CD8-positive, alpha-beta memory T cell (primary cell): Measurements from ENCODE around the gene MAN2B2. TPM values are rescaled to one million over a fixed set of nuclear protein-coding genes. Genes with fewer than 3 reads are reported as not detected.
A peak's percentile ranks its signal among the peaks of the same experiment; 100 is the strongest.

Experiments used
- CTCF ChIA-PET: fragments of 350-600 bp; sonication (Branson Sonifier 250); formaldehyde crosslinking; loops from one replicate; lab custom pipeline; 2021; ENCODE audit warnings: antibody characterized with exemption; lab: Charles Lee
- POLR2A ChIA-PET: fragments of 350-600 bp; sonication (Branson Sonifier 250); formaldehyde crosslinking; loops from one replicate; lab custom pipeline; 2021; ENCODE audit warnings: antibody characterized with exemption; lab: Charles Lee
- DNase-seq, 5 donors: peaks; one replicate each; pipeline versions ENCODE4 v3.0.0 to v3.0.0-alpha.2; 2020 to 2022; ENCODE audit warnings: mixed read lengths in 1 of 5
- H3K27ac ChIP-seq: one replicate; pipeline ENCODE4 v1.7.0; 2013; ENCODE audit warnings: low read depth, mild to moderate bottlenecking, low read length, moderate library complexity
- H3K27me3 ChIP-seq: 2 replicates; pipeline ENCODE4 v1.7.0; 2013; ENCODE audit warnings: low read length, mild to moderate bottlenecking; ENCODE audit not compliant: insufficient read depth, poor library complexity, severe bottlenecking
- H3K36me3 ChIP-seq: 2 replicates; pipeline ENCODE4 v1.7.0; 2013; ENCODE audit warnings: mild to moderate bottlenecking, low read length, moderate library complexity; ENCODE audit not compliant: insufficient read depth
- H3K4me1 ChIP-seq: 2 replicates; pipeline ENCODE4 v1.7.0; 2013; ENCODE audit warnings: mild to moderate bottlenecking, low read length, moderate library complexity; ENCODE audit not compliant: insufficient read depth
- H3K4me3 ChIP-seq: 2 replicates; pipeline ENCODE4 v1.7.0; 2013; ENCODE audit warnings: mild to moderate bottlenecking, low read length
- H3K9me3 ChIP-seq: 2 replicates; pipeline ENCODE4 v1.7.0; 2013; ENCODE audit warnings: mild to moderate bottlenecking, low read length
- H3K27ac Mint-ChIP-seq, 8 donors: one replicate each; pipeline ENCODE4 v1.8.0; 2020 to 2021; ENCODE audit warnings: mixed read lengths in 8 of 8, mild to moderate bottlenecking in 6 of 8, inconsistent platforms in 3 of 8, moderate library complexity in 3 of 8
- H3K27me3 Mint-ChIP-seq, 2 donors: one replicate each; pipeline ENCODE4 v1.8.0; 2020 to 2021; ENCODE audit warnings: mixed read lengths in 2 of 2, mild to moderate bottlenecking in 1 of 2, moderate library complexity in 1 of 2
- H3K36me3 Mint-ChIP-seq, 3 donors: one replicate each; pipeline ENCODE4 v1.8.0; 2020 to 2021; ENCODE audit warnings: mixed read lengths in 3 of 3, inconsistent platforms in 1 of 3, mild to moderate bottlenecking in 1 of 3
- H3K4me1 Mint-ChIP-seq, 3 donors: one replicate each; pipeline ENCODE4 v1.8.0; 2020 to 2021; ENCODE audit warnings: mixed read lengths in 3 of 3, inconsistent platforms in 1 of 3, mild to moderate bottlenecking in 1 of 3
- H3K4me3 Mint-ChIP-seq, 7 donors: one replicate each; pipeline ENCODE4 v1.8.0; 2020 to 2021; ENCODE audit warnings: mixed read lengths in 7 of 7, mild to moderate bottlenecking in 6 of 7, moderate library complexity in 4 of 7, inconsistent platforms in 2 of 7
- H3K9me3 Mint-ChIP-seq, 5 donors: one replicate each; pipeline ENCODE4 v1.8.0; 2020 to 2022; ENCODE audit warnings: mixed read lengths in 5 of 5, mild to moderate bottlenecking in 3 of 5, moderate library complexity in 2 of 5, inconsistent platforms in 1 of 5
- polyA plus RNA-seq: library from polyadenylated mRNA; unstranded; fragments of 300-500 nt; fragmentation: Illumina TruSeq; gene quantifications from one replicate; pipeline ENCODE4 v1.2.3, GENCODE V29; 2021
- total RNA-seq, 2 experiments: library from RNA; stranded (reverse); gene quantifications; one replicate each; pipeline ENCODE4 v1.2.3, GENCODE V29; 2021

MAN2B2 gene
- total and polyA plus RNA-seq, 3 experiments from 2014 or later = 17.5 to 33.5 (median 18.3) TPM

DNA sequence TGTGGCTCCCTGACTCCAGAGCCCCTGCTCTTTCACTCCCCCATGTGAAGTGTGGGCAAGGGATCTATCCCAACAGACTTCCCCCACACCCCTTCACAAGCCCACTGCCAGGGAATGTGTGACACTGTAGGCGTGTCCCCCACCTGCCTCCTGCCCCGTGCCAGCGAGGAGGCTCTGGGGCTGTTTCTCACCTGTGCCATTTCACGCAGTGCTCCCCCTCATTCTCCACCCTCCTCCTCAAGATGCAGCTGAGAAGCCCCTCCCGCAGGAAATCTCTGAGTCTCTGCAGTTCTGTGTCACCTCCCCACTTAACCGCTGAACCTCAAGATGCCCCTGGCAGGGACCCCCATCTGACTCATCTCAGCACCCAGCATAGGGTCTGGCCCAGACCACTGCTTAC, 5.4 kb downstream of the MAN2B2 start:
- Mint-ChIP-seq H3K27me3 (no peaks in the 10 kb centered on the region), H3K36me3 (peaks cover 29 to 85% (median 40%) of the 10 kb centered on the region in 3 donors), H3K27ac (peak overlapping the region in 1 of 8 donors; percentile 64), H3K4me3 (peak overlapping the region in 1 of 7 donors; percentile 68), H3K9me3 (no peaks in the 10 kb centered on the region), H3K4me1 (peaks cover 6 to 23% (median 12%) of the 10 kb centered on the region in 3 donors)
- Histone ChIP-seq H3K36me3 (peaks cover 30% of the 10 kb centered on the region), H3K9me3 (no peaks in the 10 kb centered on the region), H3K4me1 (peaks cover 13% of the 10 kb centered on the region), H3K27me3 (no peaks in the 10 kb centered on the region), H3K27ac (no peak overlapping the region), H3K4me3 (no peak overlapping the region)
- CTCF ChIA-PET = no interaction called here
- POLR2A ChIA-PET = no interaction called here
- no peak for DNase-seq

DNA sequence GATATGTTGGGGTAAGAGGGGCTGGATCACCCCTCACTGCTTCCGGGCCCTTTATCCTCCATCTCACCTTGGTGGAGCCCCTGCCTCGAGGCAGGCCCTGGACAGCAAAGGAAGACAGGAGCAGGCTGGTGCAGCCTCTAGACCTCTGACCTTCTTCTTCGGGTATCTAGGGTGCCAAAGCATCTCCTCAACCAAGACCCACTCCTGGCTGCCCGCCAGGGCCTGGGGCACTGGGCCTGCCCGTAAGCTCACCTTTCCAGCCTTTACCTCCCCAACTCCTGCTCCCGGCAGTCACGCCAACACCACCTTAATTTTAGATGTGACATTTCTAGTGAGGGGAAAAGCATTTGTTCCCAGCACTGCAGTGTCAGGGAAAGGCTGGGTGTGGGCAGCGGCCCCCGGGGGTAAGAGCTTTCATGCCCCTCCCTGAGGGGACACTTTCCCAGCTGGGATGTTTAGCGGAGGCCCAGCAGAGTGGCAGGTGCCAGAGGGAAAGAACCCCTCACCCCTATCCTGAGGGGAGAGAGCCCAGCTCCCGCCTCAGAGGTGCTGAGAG, 6.7 kb downstream of the MAN2B2 start:
- H3K36me3 ChIP-seq = peaks cover 35% of the 10 kb centered on the region
- H3K9me3 ChIP-seq = no peaks in the 10 kb centered on the region
- no peaks in the 10 kb centered on the region for H3K27me3 ChIP-seq
- peaks cover 6 to 13% (median 8%) of the 10 kb centered on the region in 3 donors for H3K4me1 Mint-ChIP-seq
- DNase-seq = no peak
- no peak overlapping the region for H3K27ac ChIP-seq
- POLR2A ChIA-PET = no interaction called here
- H3K4me1 ChIP-seq = peaks cover under 1% of the 10 kb centered on the region
- CTCF ChIA-PET = no interaction called here
- no peak overlapping the region for H3K4me3 Mint-ChIP-seq
- no peaks in the 10 kb centered on the region for H3K27me3 Mint-ChIP-seq
- peaks cover 29 to 90% (median 44%) of the 10 kb centered on the region in 3 donors for H3K36me3 Mint-ChIP-seq
- no peak overlapping the region for H3K4me3 ChIP-seq
- no peaks in the 10 kb centered on the region for H3K9me3 Mint-ChIP-seq
- no peak overlapping the region for H3K27ac Mint-ChIP-seq

DNA sequence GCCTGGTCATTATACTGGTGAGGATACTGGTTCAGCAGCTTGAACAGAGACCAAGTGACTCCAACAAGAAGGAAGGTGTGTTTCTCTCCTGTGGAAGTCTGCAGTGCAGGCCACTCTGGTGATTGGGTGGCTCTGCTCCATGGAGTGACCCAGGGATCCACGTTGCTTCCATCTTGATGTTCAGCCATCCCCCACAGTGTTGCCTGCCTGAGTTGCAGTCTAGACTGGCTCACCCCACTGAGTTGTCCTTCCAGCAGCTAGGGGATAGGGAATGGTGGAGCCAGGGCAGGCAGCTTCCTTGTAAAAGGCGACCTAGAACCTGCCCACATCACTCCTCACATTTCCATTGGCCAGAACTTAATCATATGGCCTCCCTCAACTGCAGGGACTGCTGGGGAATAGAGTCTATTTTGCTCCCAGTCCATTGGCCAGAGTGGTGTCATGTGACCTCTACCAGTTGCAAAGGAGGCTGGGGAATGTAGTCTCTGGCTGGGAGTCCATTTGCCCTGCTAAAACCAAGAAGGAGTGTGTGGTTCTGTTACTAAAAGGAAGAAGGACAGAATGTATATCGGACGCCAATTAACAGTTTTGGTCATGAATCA, 8.0 kb downstream of the MAN2B2 start:
- Mint-ChIP-seq H3K27ac (no peak overlapping the region), H3K4me1 (peaks cover 0 to 7% (median 4%) of the 10 kb centered on the region in 3 donors), H3K36me3 (peaks cover 25 to 89% (median 40%) of the 10 kb centered on the region in 3 donors), H3K9me3 (no peaks in the 10 kb centered on the region), H3K27me3 (no peaks in the 10 kb centered on the region), H3K4me3 (no peak overlapping the region)
- DNase-seq = no peak
- no peaks in the 10 kb centered on the region for H3K27me3 ChIP-seq
- H3K27ac ChIP-seq = no peak overlapping the region
- H3K9me3 ChIP-seq = no peaks in the 10 kb centered on the region
- H3K36me3 ChIP-seq = peaks cover 35% of the 10 kb centered on the region
- POLR2A ChIA-PET = no interaction called here
- no peaks in the 10 kb centered on the region for H3K4me1 ChIP-seq
- no peak overlapping the region for H3K4me3 ChIP-seq
- CTCF ChIA-PET = no interaction called here

DNA sequence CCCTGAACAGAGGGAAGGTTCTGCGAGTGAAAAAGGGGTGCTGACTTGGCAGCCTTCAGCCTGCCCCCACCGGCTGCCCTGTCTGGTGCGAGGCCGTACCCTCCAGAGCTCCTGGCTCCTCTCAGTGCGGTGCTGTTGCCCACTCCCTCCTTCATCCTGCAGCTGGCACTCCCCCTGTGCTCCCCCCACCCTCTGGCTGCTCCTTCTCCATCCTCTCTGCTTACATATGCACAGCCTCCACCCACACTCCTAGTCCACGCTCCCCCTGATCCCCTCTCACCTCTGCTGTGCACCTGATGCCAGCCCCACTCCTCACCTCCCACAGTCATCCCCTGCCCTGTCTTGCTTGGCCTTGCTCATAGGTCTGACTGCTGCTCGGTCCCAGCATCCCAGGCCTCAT, 9.9 kb downstream of the MAN2B2 start:
- no peak overlapping the region for H3K4me3 ChIP-seq
- peaks cover 0 to 3% (median 0%) of the 10 kb centered on the region in 3 donors for H3K4me1 Mint-ChIP-seq
- H3K27me3 ChIP-seq = no peaks in the 10 kb centered on the region
- H3K4me1 ChIP-seq = no peaks in the 10 kb centered on the region
- H3K27ac Mint-ChIP-seq = peak overlapping the region in 1 of 8 donors; percentile 48
- no peaks in the 10 kb centered on the region for H3K9me3 ChIP-seq
- POLR2A ChIA-PET = no interaction called here
- peaks cover 19 to 90% (median 32%) of the 10 kb centered on the region in 3 donors for H3K36me3 Mint-ChIP-seq
- peaks cover 21% of the 10 kb centered on the region for H3K36me3 ChIP-seq
- H3K27me3 Mint-ChIP-seq = no peaks in the 10 kb centered on the region
- CTCF ChIA-PET = no interaction called here
- H3K9me3 Mint-ChIP-seq = no peaks in the 10 kb centered on the region
- H3K27ac ChIP-seq = no peak overlapping the region
- H3K4me3 Mint-ChIP-seq = no peak overlapping the region
- no peak for DNase-seq

DNA sequence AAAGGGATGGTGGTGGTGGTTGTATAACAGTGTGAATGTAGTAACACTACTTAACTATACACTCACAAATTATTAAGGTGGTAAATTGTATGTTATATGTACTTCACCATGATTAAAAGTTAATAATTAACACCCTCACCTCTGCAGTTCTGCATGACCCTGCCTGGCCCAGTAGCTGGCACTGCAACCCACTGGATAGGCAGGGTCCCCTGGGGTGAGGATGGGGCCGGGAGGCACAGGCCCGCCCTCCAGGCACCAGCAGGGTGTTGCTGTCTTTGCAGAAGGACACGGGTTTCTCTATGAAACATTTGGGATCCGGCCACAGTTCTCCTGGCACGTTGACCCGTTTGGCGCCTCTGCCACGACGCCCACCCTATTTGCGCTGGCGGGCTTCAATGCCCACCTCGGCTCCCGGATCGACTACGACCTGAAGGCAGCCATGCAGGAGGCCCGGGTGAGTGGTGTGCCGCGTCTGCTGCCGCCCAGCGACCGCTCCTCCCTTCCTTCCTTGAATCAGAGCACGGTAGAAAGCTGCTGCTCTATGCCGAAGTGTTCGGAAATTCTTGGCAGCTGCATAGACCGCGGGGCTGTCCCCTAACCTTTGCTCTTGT, 11.8 kb downstream of the MAN2B2 start:
- no peaks in the 10 kb centered on the region for H3K4me1 ChIP-seq
- Mint-ChIP-seq H3K27ac (peak overlapping the region in 1 of 8 donors; percentile 41), H3K9me3 (no peaks in the 10 kb centered on the region), H3K4me1 (no peaks in the 10 kb centered on the region), H3K4me3 (no peak overlapping the region), H3K27me3 (no peaks in the 10 kb centered on the region), H3K36me3 (peaks cover 17 to 87% (median 22%) of the 10 kb centered on the region in 3 donors)
- no peak overlapping the region for H3K4me3 ChIP-seq
- DNase-seq = no peak
- no peaks in the 10 kb centered on the region for H3K9me3 ChIP-seq
- H3K27me3 ChIP-seq = no peaks in the 10 kb centered on the region
- ChIA-PET POLR2A (no interaction called here), CTCF (no interaction called here)
- H3K36me3 ChIP-seq = peaks cover 14% of the 10 kb centered on the region
- no peak overlapping the region for H3K27ac ChIP-seq

DNA sequence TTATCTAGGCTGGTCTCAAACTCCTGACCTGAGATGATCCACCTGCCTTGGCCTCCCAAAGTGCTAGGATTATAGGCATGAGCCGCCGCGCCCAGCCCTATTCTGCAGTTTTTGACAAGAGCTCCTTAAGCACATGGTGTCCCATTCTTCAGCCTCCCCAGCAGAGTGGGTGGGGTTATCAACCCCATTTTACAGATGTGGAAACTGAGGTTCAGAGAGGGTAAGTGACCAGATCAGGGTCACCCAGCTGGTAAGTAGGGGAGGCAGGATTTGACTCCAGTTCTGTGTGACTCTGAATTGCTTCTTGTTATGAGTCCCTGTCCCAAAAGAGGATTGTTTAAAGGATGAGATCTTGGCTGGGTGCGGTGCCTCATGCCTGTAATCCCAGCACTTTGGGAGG, 14.5 kb downstream of the MAN2B2 start:
- CTCF ChIA-PET = interaction anchor here (0.9 kb wide), 1 partner anchor 284 kb away, joined by 3 read pairs; no protein-coding TSS in a partner anchor
- H3K4me3 Mint-ChIP-seq = no peak overlapping the region

DNA sequence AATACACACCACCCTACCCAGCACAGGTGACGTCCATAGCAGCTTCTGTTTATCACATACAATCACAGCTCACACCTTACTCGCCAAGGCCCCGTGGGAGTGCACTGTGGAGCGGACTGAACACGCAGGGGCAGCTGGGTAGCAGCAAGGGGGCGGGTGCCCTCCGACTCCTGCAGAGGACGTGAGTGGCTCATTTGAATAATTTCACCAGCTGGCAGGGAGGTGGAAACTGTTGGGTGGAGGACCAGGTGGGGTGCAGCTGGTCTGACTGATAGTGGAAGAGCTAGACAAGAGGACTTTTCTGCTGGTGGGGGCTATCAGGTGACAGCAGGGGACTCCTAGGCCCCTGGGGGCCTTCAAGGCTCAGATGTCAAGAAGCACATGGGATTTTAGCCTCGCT, 16.3 kb downstream of the MAN2B2 start:
- no peak for DNase-seq
- Mint-ChIP-seq H3K4me1 (no peaks in the 10 kb centered on the region), H3K9me3 (no peaks in the 10 kb centered on the region), H3K27me3 (no peaks in the 10 kb centered on the region), H3K4me3 (no peak overlapping the region), H3K27ac (no peak overlapping the region), H3K36me3 (peaks cover 3 to 83% (median 8%) of the 10 kb centered on the region in 3 donors)
- Histone ChIP-seq H3K36me3 (peaks cover 4% of the 10 kb centered on the region), H3K27ac (no peak overlapping the region), H3K4me3 (no peak overlapping the region), H3K9me3 (no peaks in the 10 kb centered on the region), H3K4me1 (no peaks in the 10 kb centered on the region), H3K27me3 (no peaks in the 10 kb centered on the region)
- ChIA-PET CTCF (no interaction called here), POLR2A (no interaction called here)

More for the DNA sequence above, 14.5 kb downstream of the MAN2B2 start:
- no peaks in the 10 kb centered on the region for H3K27me3 Mint-ChIP-seq
- no peaks in the 10 kb centered on the region for H3K4me1 ChIP-seq
- no peaks in the 10 kb centered on the region for H3K27me3 ChIP-seq
- POLR2A ChIA-PET = no interaction called here
- DNase-seq = no peak
- H3K36me3 Mint-ChIP-seq = peaks cover 3 to 86% (median 4%) of the 10 kb centered on the region in 3 donors
- peak overlapping the region in 1 of 8 donors; percentile 71 for H3K27ac Mint-ChIP-seq
- H3K4me3 ChIP-seq = no peak overlapping the region
- peaks cover 10% of the 10 kb centered on the region for H3K36me3 ChIP-seq
- H3K27ac ChIP-seq = no peak overlapping the region
- H3K4me1 Mint-ChIP-seq = no peaks in the 10 kb centered on the region
- no peaks in the 10 kb centered on the region for H3K9me3 Mint-ChIP-seq
- H3K9me3 ChIP-seq = no peaks in the 10 kb centered on the region

DNA sequence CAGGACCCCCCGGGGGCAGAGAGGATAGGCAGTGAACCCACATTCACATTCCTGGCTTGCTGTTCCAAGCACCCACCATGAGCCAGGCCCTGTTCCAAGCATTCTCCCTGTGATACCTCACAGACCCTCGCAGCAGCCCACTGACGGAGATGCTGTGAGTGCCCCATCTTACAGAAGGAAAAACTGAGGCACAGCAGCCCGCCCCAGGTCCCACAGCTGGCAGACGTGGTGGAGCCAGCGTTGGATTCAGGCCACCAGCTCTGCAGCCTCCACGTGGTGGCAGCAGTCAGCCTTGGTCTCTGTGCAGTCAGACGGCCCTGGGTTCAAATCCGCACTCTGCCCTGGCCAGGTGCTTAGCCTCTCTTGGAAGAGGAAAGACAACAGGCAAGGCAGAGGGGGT, 16.8 kb downstream of the MAN2B2 start:
- Mint-ChIP-seq H3K4me3 (no peak overlapping the region), H3K9me3 (no peaks in the 10 kb centered on the region), H3K27ac (no peak overlapping the region), H3K4me1 (no peaks in the 10 kb centered on the region), H3K36me3 (peaks cover 0 to 85% (median 8%) of the 10 kb centered on the region in 3 donors), H3K27me3 (no peaks in the 10 kb centered on the region)
- CTCF ChIA-PET = no interaction called here
- no peaks in the 10 kb centered on the region for H3K4me1 ChIP-seq
- POLR2A ChIA-PET = no interaction called here
- peaks cover 4% of the 10 kb centered on the region for H3K36me3 ChIP-seq
- H3K9me3 ChIP-seq = no peaks in the 10 kb centered on the region
- no peak for DNase-seq
- H3K4me3 ChIP-seq = no peak overlapping the region
- H3K27ac ChIP-seq = no peak overlapping the region
- no peaks in the 10 kb centered on the region for H3K27me3 ChIP-seq
